GM12878 (cell line): ENCODE results near the gene USP9X. TPM values are rescaled to one million over a fixed set of nuclear protein-coding genes. Genes with fewer than 3 reads are reported as not detected.

ENCODE experiments used
- ATF2 ChIP-seq: IDR thresholded peaks from 2 replicates; pipeline ENCODE4 v1.6.1; 2012; ENCODE audit warnings: low read length, inconsistent platforms
- CEBPZ ChIP-seq: fragments of 150-350 bp; IDR thresholded peaks from 2 replicates; pipeline ENCODE4 v1.6.1; 2016; ENCODE audit warnings: low read depth, low read length
- EED ChIP-seq: sonication (generic); IDR thresholded peaks from 2 replicates; pipeline ENCODE4 v1.6.1; 2016; ENCODE audit warnings: antibody characterized with exemption, low read depth
- ETV6 ChIP-seq, 2 experiments: fragments of 450-650 bp in 1 of 2; IDR thresholded peaks in 1 of 2; conservative IDR thresholded peaks in 1 of 2; 2 replicates each; pipeline ENCODE4 v1.6.1; 2014; ENCODE audit warnings: antibody characterized with exemption in 1 of 2, borderline replicate concordance in 1 of 2, low read depth in 1 of 2, mild to moderate bottlenecking in 1 of 2, moderate library complexity in 1 of 2
- HSF1 ChIP-seq: fragments of 150-350 bp; IDR thresholded peaks from 2 replicates; pipeline ENCODE4 v1.6.1; 2014; ENCODE audit warnings: mild to moderate bottlenecking, low read depth, low read length
- KDM1A ChIP-seq: fragments of 200-600 bp; sonication (generic); IDR thresholded peaks from 2 replicates; pipeline ENCODE4 v1.6.1; 2016; ENCODE audit warnings: borderline replicate concordance
- MLLT1 ChIP-seq: fragments of 450-650 bp; IDR thresholded peaks from 2 replicates; pipeline ENCODE4 v1.6.1; 2016; ENCODE audit warnings: mild to moderate bottlenecking
- NFIC ChIP-seq: IDR thresholded peaks from 2 replicates; pipeline ENCODE4 v1.6.1; 2012; ENCODE audit warnings: low read depth, mild to moderate bottlenecking, inconsistent platforms, low read length, moderate library complexity
- POLR2AphosphoS5 ChIP-seq: IDR thresholded peaks from 2 replicates; pipeline ENCODE4 v1.6.1; 2011; ENCODE audit warnings: mild to moderate bottlenecking, low read length, inconsistent platforms
- RAD51 ChIP-seq: fragments of 450-650 bp; IDR thresholded peaks from 2 replicates; pipeline ENCODE4 v1.6.1; 2016; ENCODE audit warnings: moderate library complexity, mild to moderate bottlenecking, inconsistent platforms
- RUNX3 ChIP-seq: IDR thresholded peaks from 2 replicates; pipeline ENCODE4 v1.6.1; 2012; ENCODE audit warnings: low read length, inconsistent platforms
- SIN3A ChIP-seq: IDR thresholded peaks from 2 replicates; pipeline ENCODE4 v1.6.1; 2012; ENCODE audit warnings: low read depth, low read length, improper control_type of control experiment
- SKIL ChIP-seq: fragments of 450-650 bp; IDR thresholded peaks from 2 replicates; pipeline ENCODE4 v1.6.1; 2017; ENCODE audit warnings: mild to moderate bottlenecking, low read depth, inconsistent platforms; ENCODE audit not compliant: poor library complexity, severe bottlenecking
- SP1 ChIP-seq: IDR thresholded peaks from one replicate; pipeline ENCODE4 v1.6.1; 2011; ENCODE audit warnings: low read depth, low read length
- SREBF2 ChIP-seq: IDR thresholded peaks from 2 replicates; pipeline ENCODE4 v1.6.1; 2012; ENCODE audit warnings: mild to moderate bottlenecking, low read length
- SUZ12 ChIP-seq: fragments of 200-600 bp; sonication (generic); IDR thresholded peaks from one replicate; pipeline ENCODE4 v1.6.1; 2018; ENCODE audit warnings: antibody characterized with exemption, mild to moderate bottlenecking; ENCODE audit not compliant: unreplicated experiment
- TCF3 ChIP-seq: IDR thresholded peaks from 2 replicates; pipeline ENCODE4 v1.6.1; 2012; ENCODE audit warnings: low read depth, mild to moderate bottlenecking, low read length, borderline replicate concordance; ENCODE audit not compliant: insufficient read depth
- ZNF217 ChIP-seq: fragments of 450-650 bp; IDR thresholded peaks from 2 replicates; pipeline ENCODE4 v1.6.1; 2017; ENCODE audit warnings: antibody characterized with exemption, mild to moderate bottlenecking
- ZNF384 ChIP-seq: IDR thresholded peaks from 2 replicates; pipeline ENCODE4 v1.6.1; 2012; ENCODE audit warnings: low read depth, mild to moderate bottlenecking, low read length, improper control_type of control experiment, borderline replicate concordance
- polyA plus RNA-seq, 11 experiments: library from polyadenylated mRNA; depleted of rRNA in 4 of 11; unstranded in 6 of 11; stranded (reverse) in 5 of 11; fragments of >200 nt; fragmentation: Nextera tagmentation in 4 of 11; fragmentation: Illumina TruSeq in 1 of 11; extraction: Ambion mirVana in 4 of 11; extraction: Trizol in 1 of 11; gene quantifications; 1 replicate in 1 of 11; 2 replicates in 10 of 11; pipeline versions ENCODE4 v1.2.1 to v1.2.3, GENCODE V29; 2011 to 2016; ENCODE audit warnings: inconsistent platforms in 2 of 11, missing spikeins in 2 of 11, low read depth in 1 of 11
- total RNA-seq, 4 experiments: library from RNA; depleted of rRNA in 3 of 4; stranded (reverse); fragments of >200 nt in 3 of 4; fragmentation: Illumina TruSeq in 1 of 4; extraction: Trizol in 1 of 4; gene quantifications; 2 replicates each; pipeline versions ENCODE4 v1.2.1 to v1.2.3, GENCODE V29; 2013 to 2021

Gene USP9X
- total and polyA plus RNA-seq, 10 of the 15 experiments (the other 5 are each of a cell fraction or from before 2014, with no cell fraction given), result 9.3 to 61.6 (median 31.7) TPM

GRCh38 chrX:41084893-41085511, at the start of gene USP9X (continued):
- TF ChIP-seq SP1 (peak; percentile 12), ETV6 (conservative IDR thresholded peaks at IDR 0.05 in 1 of 2, IDR thresholded peaks at IDR 0.05 in 1 of 2; ENCODE audit: borderline replicate concordance in 1 of 2, low read depth in 1 of 2) (no peak; a peak in 1 of 4 replicates), SUZ12 (no peak), TCF3 (no peak), NFIC (peak; percentile 13; the same call in 1 of the 2 replicates), HSF1 (no peak), RUNX3 (no peak; the same call in none of the 2 replicates), CEBPZ (no peak), RAD51 (no peak), SKIL (peak; percentile 84), ZNF384 (peak; percentile 64), POLR2AphosphoS5 (no peak; the same call in 1 of the 2 replicates), SIN3A (no peak), SREBF2 (0 out of 2 replicates have a peak, but pooled peaks have one; percentile 10), MLLT1 (peak; percentile 95), ATF2 (no peak; the same call in none of the 2 replicates), ZNF217 (peak; percentile 44; the same call in 1 of the 2 replicates), KDM1A (no peak), EED (no peak; the same call in 1 of the 2 replicates)
